ENCODE data around the gene RFTN1.
A peak's percentile ranks its signal among the peaks of the same experiment; 100 is the strongest.

The RFTN1 gene

GRCh38 chr3:16485395-16485992 lies 28.0 kb downstream of the RFTN1 start:
- DNase-seq (ENCODE audit: insufficient read length, low spot score) (no peak), FAIRE-seq (no peak)
- TF ChIP-seq POLR2A (IDR thresholded peaks at IDR 0.05; ENCODE audit: low read depth, low read length) (no peak), SPI1 (IDR thresholded peaks at IDR 0.05; ENCODE audit: low read depth, low read length) (no peak), POLR2AphosphoS5 (IDR thresholded peaks at IDR 0.05; ENCODE audit: low read depth, low read length) (no peak), POU2F2 (IDR thresholded peaks at IDR 0.05; ENCODE audit: low read depth, low read length) (no peak), TAF1 (IDR thresholded peaks at IDR 0.05; ENCODE audit: low read depth, low read length) (no peak), PAX5 (IDR thresholded peaks at IDR 0.05; ENCODE audit: insufficient read depth, low read length, severe bottlenecking) (no peak)

GRCh38 chr3:16484984-16485383 lies 28.5 kb downstream of the RFTN1 start:
- no peak for TF ChIP-seq POU2F2 (IDR thresholded peaks at IDR 0.05; ENCODE audit: low read depth, low read length)
- no peak for TF ChIP-seq POLR2AphosphoS5 (IDR thresholded peaks at IDR 0.05; ENCODE audit: low read depth, low read length)
- TF ChIP-seq SPI1 (IDR thresholded peaks at IDR 0.05; ENCODE audit: low read depth, low read length), result no peak
- TF ChIP-seq POLR2A (IDR thresholded peaks at IDR 0.05; ENCODE audit: low read depth, low read length), result no peak
- no peak for TF ChIP-seq PAX5 (IDR thresholded peaks at IDR 0.05; ENCODE audit: insufficient read depth, low read length, severe bottlenecking)
- no peak for TF ChIP-seq TAF1 (IDR thresholded peaks at IDR 0.05; ENCODE audit: low read depth, low read length)
- DNase-seq (ENCODE audit: insufficient read length, low spot score) (no peak), FAIRE-seq (no peak)

DNA sequence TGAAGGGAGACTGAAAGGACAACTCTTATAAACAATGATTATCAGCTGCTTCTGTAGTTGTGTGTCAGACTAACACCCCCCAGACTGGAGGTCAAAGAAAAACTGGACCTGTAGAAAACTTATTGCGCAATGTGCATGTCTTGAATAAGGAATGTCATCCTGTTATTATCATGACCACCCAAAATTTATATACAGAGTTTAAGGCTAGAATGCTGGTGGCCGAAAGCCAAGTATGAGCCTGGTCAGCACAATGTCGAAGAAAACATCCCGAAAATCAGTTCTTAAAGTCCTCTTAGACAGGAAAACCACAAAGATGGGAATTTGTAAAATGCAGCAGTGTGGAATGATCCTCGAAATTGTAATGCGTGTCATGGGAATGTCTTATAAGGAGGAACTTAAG lies 29.3 kb downstream of the RFTN1 start:
- TF ChIP-seq PAX5 (IDR thresholded peaks at IDR 0.05; ENCODE audit: insufficient read depth, low read length, severe bottlenecking) (no peak), SPI1 (IDR thresholded peaks at IDR 0.05; ENCODE audit: low read depth, low read length) (no peak), POLR2AphosphoS5 (IDR thresholded peaks at IDR 0.05; ENCODE audit: low read depth, low read length) (no peak), TAF1 (IDR thresholded peaks at IDR 0.05; ENCODE audit: low read depth, low read length) (no peak), POU2F2 (IDR thresholded peaks at IDR 0.05; ENCODE audit: low read depth, low read length) (no peak), POLR2A (IDR thresholded peaks at IDR 0.05; ENCODE audit: low read depth, low read length) (no peak)
- DNase-seq (ENCODE audit: insufficient read length, low spot score), result no peak
- no peak for FAIRE-seq

DNA sequence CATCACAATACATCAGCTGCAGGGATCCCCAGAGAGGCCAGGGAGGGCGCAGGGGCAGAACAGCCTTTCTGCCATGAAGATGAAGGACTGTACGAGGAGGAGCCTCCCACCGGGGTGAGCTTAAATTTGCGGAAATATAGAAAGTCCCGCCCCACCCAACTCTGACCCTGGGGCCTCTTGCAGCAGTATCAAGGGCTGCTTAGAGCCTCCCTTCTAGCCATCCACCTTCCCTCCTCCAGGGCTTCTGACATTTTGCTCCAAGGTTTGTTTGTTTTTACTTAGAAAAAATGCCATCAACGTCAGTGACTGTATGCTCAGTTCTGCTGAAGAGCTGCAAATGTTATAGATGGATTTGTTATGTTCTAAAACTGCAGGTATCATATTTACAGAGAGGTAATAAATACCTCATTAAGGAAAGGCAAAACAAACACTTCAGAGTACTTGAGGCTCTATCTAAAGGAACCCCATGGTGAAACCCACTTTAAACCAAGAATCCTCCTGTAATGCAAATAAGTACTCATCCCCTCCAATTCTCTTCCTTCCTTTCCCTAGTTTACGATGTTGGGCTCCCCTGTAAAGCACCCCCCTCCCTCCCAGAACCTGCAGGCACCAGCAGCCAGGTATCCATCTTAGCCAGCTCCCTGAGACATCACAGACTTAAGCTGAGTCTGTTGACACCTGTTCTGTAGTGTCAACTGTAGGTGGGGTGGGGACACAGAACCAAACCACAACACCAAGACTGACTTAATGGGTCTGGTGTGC lies 30.5 kb downstream of the RFTN1 start:
- DNase-seq (ENCODE audit: insufficient read length, low spot score), result no peak
- FAIRE-seq, result no peak
- TF ChIP-seq POLR2AphosphoS5 (IDR thresholded peaks at IDR 0.05; ENCODE audit: low read depth, low read length) (no peak), SPI1 (IDR thresholded peaks at IDR 0.05; ENCODE audit: low read depth, low read length) (no peak), POU2F2 (IDR thresholded peaks at IDR 0.05; ENCODE audit: low read depth, low read length) (no peak), TAF1 (IDR thresholded peaks at IDR 0.05; ENCODE audit: low read depth, low read length) (no peak), PAX5 (IDR thresholded peaks at IDR 0.05; ENCODE audit: insufficient read depth, low read length, severe bottlenecking) (no peak), POLR2A (IDR thresholded peaks at IDR 0.05; ENCODE audit: low read depth, low read length) (no peak)

- peak; percentile 71 for FAIRE-seq
These were observed 31.2 kb downstream of the RFTN1 start for GRCh38 chr3:16482194-16482769.

GRCh38 chr3:16481546-16481897 lies 32.0 kb downstream of the RFTN1 start:
- FAIRE-seq (no peak), DNase-seq (ENCODE audit: insufficient read length, low spot score) (no peak)
- TF ChIP-seq SPI1 (IDR thresholded peaks at IDR 0.05; ENCODE audit: low read depth, low read length) (no peak), TAF1 (IDR thresholded peaks at IDR 0.05; ENCODE audit: low read depth, low read length) (no peak), PAX5 (IDR thresholded peaks at IDR 0.05; ENCODE audit: insufficient read depth, low read length, severe bottlenecking) (no peak), POU2F2 (IDR thresholded peaks at IDR 0.05; ENCODE audit: low read depth, low read length) (no peak), POLR2AphosphoS5 (IDR thresholded peaks at IDR 0.05; ENCODE audit: low read depth, low read length) (no peak), POLR2A (IDR thresholded peaks at IDR 0.05; ENCODE audit: low read depth, low read length) (no peak)

More at GRCh38 chr3:16482194-16482769, 31.2 kb downstream of the RFTN1 start:
- DNase-seq (ENCODE audit: insufficient read length, low spot score), result no peak
- TF ChIP-seq POU2F2 (IDR thresholded peaks at IDR 0.05; ENCODE audit: low read depth, low read length), result no peak
- TF ChIP-seq SPI1 (IDR thresholded peaks at IDR 0.05; ENCODE audit: low read depth, low read length), result no peak
- no peak for TF ChIP-seq TAF1 (IDR thresholded peaks at IDR 0.05; ENCODE audit: low read depth, low read length)
- no peak for TF ChIP-seq POLR2AphosphoS5 (IDR thresholded peaks at IDR 0.05; ENCODE audit: low read depth, low read length)
- TF ChIP-seq PAX5 (IDR thresholded peaks at IDR 0.05; ENCODE audit: insufficient read depth, low read length, severe bottlenecking), result no peak
- no peak for TF ChIP-seq POLR2A (IDR thresholded peaks at IDR 0.05; ENCODE audit: low read depth, low read length)

DNA sequence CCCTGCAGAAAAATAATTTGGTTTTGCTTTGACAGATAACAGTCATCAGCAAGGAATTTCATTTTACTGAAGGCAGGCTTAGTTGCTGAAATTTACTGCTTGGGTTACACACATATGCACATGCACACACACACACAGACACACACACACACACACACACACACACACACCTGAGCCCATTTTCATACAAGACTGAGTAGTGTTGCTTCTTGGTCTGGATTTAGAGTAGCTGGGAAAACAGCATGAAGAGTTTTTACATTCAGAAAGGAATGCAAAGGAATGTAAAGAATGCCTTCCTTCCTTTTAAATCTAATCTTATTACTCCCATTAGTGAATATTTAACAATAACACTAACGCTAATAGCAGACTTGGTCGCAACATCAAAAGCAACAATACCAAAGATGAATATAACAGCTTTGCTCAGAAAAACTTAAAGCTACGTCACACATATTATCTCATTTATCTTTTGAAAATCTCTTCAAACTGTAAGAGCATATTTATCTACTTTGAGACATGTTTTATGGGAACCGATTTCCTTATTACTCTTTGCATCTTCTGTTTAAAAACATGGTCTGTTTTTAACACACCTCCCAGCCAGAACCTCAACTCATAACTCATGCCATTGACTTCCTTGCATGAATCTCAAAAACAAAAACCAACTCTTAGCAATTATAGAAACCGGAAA lies 32.5 kb downstream of the RFTN1 start:
- TF ChIP-seq POU2F2 (IDR thresholded peaks at IDR 0.05; ENCODE audit: low read depth, low read length) (no peak), TAF1 (IDR thresholded peaks at IDR 0.05; ENCODE audit: low read depth, low read length) (no peak), SPI1 (IDR thresholded peaks at IDR 0.05; ENCODE audit: low read depth, low read length) (peak; percentile 31), POLR2A (IDR thresholded peaks at IDR 0.05; ENCODE audit: low read depth, low read length) (no peak), PAX5 (IDR thresholded peaks at IDR 0.05; ENCODE audit: insufficient read depth, low read length, severe bottlenecking) (no peak)
- DNase-seq (ENCODE audit: insufficient read length, low spot score) (no peak), FAIRE-seq (no peak)

GRCh38 chr3:16478516-16478915 lies 35.0 kb downstream of the RFTN1 start:
- no peak for DNase-seq (ENCODE audit: insufficient read length, low spot score)
- TF ChIP-seq SPI1 (IDR thresholded peaks at IDR 0.05; ENCODE audit: low read depth, low read length) (no peak), POU2F2 (IDR thresholded peaks at IDR 0.05; ENCODE audit: low read depth, low read length) (no peak), TAF1 (IDR thresholded peaks at IDR 0.05; ENCODE audit: low read depth, low read length) (no peak), PAX5 (IDR thresholded peaks at IDR 0.05; ENCODE audit: insufficient read depth, low read length, severe bottlenecking) (no peak), POLR2AphosphoS5 (IDR thresholded peaks at IDR 0.05; ENCODE audit: low read depth, low read length) (no peak), POLR2A (IDR thresholded peaks at IDR 0.05; ENCODE audit: low read depth, low read length) (no peak)
- FAIRE-seq, result no peak

DNA sequence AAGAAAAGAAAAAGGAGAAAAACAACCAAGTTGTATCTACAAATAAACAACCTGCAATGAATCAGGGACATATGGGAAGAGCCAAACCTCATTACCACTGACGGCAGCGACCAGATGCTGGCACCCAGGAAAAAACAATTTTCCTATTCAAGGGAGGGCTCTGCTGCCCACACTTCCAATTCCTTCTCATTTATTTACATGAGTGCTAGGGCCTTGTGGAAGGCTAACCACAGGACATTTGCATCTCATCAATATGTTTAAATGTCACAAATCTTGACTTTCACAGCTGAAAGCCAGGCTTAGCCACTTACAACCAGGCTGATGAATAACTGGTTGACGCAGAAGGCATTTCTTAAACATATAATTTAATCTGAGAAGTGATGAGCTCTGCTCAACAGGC lies 36.0 kb downstream of the RFTN1 start:
- FAIRE-seq (no peak), DNase-seq (ENCODE audit: insufficient read length, low spot score) (no peak)
- TF ChIP-seq SPI1 (IDR thresholded peaks at IDR 0.05; ENCODE audit: low read depth, low read length) (no peak), POU2F2 (IDR thresholded peaks at IDR 0.05; ENCODE audit: low read depth, low read length) (no peak), POLR2A (IDR thresholded peaks at IDR 0.05; ENCODE audit: low read depth, low read length) (no peak), PAX5 (IDR thresholded peaks at IDR 0.05; ENCODE audit: insufficient read depth, low read length, severe bottlenecking) (no peak), TAF1 (IDR thresholded peaks at IDR 0.05; ENCODE audit: low read depth, low read length) (no peak), POLR2AphosphoS5 (IDR thresholded peaks at IDR 0.05; ENCODE audit: low read depth, low read length) (no peak)
